Inflammatory macrophage treated with lipopolysaccharide for 1 hour (primary cell): ENCODE data around the gene PLCH1.

ENCODE experiments used
- DNase-seq, 2 donors: peaks; one replicate each; pipeline ENCODE4 v3.0.0-alpha.2; 2020 to 2022

Gene PLCH1

GRCh38 chr3:155331078-155331477, 413.8 kb downstream of the PLCH1 start:
- DNase-seq: no peak

GRCh38 chr3:155330370-155330769, 414.5 kb downstream of the PLCH1 start:
- DNase-seq: no peak

DNA sequence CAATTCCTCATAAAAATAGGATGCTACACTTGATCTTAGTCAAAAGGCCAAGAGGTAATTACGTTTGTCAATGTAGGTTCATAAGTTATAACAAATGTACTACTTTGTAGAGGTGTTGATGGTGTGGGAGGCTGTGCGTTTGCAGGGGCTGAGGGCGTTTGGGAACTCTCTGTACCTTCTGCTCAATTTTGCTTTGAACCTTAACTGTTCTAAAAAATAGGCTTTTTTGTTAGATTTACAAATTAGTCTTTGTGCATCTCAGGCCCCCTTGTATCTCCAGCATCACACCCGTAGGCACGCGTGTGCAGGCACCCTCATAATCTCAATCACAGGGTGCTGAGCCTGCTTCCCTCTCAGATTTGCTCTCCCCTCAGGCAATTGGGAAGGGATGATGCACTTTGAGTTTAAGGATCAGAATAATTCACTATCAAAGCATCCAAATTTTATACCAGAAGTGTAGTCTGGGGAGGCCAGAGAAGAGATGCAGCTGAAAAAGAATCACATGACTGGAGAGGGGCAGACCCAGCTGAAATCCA, 415.3 kb downstream of the PLCH1 start:
- no peak for DNase-seq

DNA sequence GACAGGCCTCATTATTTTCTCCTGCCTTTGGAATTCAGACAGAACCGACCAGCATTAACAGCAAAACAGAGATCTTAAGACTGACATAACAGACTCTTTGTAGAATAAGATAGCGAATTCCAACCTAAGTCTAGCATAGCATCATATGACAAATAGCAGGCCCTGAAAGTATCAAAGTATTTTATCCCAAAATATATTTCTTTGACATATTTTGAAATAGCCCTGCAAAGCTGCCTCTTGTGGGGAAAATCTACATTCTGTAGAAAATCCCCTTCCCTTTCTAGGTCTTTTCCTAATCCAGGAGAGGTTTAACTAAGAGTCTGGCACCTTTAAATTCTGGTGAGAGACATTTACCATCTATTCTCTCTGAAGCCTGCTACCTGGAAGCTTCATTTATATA, 417.0 kb downstream of the PLCH1 start:
- DNase-seq: no peak

DNA sequence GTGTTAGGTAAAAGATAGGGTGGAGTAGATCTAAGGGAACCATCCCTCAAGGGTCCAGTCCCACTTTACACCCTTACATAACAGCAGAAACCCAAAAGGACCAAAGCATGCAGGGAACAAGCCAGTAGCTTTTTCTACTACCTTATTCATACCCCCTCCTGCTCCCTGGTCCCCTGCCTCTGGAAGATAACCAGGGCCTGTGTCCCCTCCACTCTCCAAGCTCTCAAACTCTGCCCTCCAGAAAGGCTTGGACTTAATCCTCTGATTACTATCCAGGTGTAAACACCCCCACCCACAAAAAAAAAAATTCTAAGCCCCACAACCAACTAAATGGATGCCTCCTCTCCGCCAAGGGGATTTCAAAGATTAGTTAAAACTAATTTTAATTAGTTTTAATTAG, 417.4 kb downstream of the PLCH1 start:
- DNase-seq: no peak

DNA sequence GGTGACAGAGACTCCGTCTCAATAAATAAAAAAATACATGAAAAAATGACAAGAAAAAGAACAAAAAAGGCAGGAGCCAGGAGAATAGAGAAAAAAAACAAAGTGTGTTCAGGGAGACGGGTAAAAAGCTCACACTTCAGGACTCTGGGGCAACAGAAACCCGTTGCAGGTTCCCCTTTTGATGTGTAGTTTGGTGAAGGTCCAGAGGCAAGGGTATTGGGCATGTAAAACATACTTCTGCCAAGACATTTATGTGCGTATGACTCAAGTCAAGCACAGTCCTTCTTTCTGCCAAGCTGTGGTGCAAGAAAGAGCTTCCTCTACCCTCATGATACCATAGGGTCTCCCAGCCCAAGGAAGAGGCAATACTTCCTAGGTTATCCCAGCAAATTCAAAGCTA, 418.0 kb downstream of the PLCH1 start:
- DNase-seq: no peak

DNA sequence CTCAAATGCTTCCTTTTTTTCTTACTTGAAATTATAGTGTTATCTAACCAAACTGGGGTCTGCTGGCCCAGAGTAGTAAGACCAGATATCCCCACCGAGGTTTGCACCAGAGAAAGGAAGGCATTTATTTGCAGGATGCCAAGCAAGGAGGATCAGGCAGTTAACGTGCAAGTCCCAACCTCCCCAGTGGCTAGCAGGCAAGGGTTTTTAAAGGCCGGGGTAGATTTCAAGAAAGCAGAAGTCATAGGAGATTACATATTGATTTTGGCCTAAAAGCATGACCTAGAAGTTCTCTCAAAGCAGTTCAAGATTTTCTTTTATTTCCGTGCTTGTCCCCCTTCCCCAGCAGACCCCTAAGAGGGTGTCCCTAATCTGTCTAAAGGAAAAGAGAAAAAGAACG, 418.6 kb downstream of the PLCH1 start:
- DNase-seq: no peak
